Hematopoietic multipotent progenitor cell treated with erythropoietin and hydrocortisone succinate and interleukin-3 and kit ligand, for 17 days (in vitro differentiated cells): ENCODE measurements around the gene FAM13B.
"Not testable (repeated sequence)": the region's sequence is repeated elsewhere in the genome, so short reads cannot be mapped to it uniquely, and the experiment has no call there.

Experiments used
- DNase-seq: peaks from one replicate; pipeline ENCODE4 v3.0.0-alpha.2; 2015; ENCODE audit warnings: low spot score

FAM13B gene

DNA sequence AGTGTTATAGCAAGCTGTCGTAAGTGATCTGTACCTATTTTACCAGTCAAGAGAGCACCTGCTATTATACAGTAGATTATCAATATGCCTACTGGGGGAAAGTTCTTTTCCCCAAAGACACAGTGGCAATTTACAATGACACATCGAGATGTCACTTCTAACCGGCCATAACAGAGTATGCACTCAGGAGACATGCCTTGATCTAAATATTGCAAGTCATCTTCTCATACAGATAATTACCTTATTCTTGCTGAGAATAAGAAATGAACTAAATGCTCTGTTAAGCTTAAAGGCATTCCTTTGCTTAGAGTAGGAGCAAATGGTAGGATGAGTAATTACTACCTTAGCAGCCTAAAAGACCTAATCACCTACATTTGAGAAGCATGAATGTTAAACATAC lies 72.1 kb downstream of the FAM13B start:
- no peak for DNase-seq

DNA sequence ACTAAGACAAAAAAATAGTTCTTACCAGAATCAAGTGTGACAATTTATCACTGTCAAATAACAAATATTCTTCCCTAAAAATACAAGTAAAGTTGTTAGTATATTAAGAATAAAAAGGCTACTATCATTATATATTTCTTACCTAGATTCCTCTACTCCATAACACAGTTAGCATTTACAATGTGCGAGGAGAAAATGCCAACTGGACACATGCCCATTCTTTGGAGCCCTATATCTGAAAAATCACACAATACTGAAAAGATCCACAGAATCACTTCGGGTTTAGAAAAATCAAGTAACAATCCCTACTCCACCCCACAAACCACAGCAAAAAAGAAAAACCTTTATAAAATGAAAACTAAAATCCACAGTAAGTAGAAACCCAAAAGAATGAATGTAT lies 72.7 kb downstream of the FAM13B start:
- DNase-seq, result no peak

DNA sequence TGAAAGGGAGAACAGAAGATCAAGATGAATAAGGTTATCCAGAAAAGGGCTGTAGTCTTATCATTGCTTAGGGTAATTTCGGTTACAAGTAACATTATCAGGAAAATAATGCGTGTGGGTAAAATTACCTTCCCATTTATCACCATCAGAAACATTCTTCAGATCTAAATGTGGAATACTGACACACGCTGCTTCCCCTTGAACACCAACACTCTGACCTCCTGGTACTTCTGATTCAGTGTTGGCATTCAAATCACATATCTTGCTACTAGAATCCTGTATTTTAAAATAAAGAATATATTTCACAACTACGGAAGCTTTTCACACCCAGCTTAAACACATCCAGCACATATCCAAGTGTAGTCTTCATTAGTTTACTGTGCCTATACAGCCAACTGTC lies 73.4 kb downstream of the FAM13B start:
- no peak for DNase-seq

DNA sequence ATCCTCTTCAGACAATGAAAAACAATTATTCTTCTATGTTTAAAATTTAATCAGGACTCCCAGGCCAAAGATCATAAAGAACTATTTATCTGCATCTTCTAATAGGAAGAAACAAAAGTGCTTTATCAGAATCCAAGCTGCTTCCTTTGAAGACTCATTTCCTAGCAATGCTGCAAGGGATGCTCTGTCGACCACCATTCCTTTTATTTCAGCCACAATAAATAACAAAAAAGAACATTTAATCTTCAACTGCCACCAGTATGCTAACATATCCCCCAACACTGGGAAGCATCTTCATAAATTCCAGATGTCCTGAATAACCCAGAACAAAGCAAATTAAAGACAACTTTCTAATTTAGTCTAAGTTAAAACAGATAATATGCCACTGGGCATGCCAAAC lies 74.9 kb downstream of the FAM13B start:
- no peak for DNase-seq

DNA sequence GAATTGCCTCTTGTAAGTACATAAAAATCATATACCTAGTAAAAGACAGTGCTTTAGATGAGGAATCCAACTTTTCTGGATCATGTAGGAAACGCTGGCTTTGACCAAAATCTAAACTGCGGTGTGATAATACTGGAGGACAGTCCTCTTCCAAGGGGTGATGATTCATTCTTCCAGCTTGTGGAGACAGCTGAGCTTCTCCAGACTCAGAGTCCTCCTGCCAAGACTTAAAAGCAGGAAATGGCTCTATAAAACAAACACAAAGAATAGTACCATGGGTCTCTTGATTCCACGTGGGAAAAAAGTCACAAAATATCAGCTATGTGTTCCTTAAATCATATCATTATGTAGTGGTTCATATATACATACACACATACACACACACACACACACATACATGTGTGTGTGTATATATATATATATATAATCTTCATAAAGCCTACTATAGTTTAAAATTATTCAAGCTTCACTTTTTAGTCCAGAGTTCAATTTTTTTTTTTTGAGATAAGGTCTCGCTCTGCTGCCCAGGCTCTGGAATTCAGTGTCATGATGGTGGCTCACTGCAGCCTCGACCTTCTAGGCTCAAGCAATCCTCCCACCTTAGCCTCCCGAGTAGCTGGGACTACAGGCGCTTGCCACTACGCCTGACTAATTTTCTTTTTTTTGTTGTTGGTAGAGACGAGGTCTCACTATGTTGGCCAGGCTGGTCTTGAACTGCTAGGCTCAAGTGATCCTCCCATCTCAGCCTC lies 78.6 kb downstream of the FAM13B start:
- DNase-seq, result no peak

DNA sequence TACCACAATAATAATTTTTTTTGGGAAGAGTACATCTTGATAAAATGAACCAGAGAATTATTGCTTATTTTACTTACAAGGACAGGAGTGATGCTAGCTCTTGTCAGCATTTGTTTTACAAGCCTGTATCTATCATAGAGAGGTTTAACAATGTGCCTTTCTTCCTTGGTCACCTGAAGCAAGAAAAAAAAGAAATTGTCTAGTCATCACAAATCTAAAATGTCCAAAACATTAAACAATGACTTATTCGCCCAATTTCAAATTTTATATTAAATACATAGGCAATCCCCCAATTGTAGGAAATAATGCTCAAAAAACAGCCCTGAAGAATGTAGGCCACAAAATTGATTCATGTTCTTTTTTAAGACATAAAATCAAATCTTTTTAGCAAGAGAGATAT lies 87.1 kb downstream of the FAM13B start:
- DNase-seq, result no peak

DNA sequence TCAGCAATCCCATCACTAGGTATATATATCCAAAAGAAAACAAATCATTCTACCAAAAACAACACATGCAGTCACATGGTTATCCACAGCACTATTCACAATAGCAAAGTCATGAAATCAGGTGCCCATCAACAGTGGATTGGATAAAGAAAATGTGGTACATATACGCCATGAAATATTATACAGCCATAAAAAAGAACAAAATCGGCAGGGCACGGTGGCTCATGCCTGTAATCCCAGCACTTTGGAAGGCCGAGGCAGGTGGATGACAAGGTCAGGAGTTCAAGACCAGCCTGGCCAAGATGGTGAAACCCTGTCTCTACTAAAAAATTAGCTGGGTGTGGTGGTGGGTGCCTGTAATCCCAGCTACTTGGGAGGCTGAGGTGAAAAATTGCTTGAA lies 88.6 kb downstream of the FAM13B start:
- not testable (repeated sequence) for DNase-seq

DNA sequence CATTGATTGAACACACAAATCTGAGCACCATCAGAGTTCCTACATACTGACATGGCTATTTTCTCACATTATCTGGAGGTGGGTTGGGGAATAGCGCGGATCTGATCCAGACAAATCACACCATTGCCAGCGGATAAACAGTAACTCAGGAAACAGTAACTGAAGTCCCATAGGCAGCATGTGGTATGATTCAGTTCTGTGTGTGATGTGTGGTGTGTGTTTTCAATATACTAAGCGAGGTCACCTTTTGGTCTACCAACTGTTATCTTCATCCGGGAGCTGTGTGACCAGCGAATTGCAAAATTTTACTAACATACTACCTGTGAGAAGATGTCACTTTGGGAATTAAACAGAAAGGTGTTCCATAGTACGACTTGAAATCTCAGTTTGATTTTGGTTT lies 93.5 kb downstream of the FAM13B start:
- no peak for DNase-seq

DNA sequence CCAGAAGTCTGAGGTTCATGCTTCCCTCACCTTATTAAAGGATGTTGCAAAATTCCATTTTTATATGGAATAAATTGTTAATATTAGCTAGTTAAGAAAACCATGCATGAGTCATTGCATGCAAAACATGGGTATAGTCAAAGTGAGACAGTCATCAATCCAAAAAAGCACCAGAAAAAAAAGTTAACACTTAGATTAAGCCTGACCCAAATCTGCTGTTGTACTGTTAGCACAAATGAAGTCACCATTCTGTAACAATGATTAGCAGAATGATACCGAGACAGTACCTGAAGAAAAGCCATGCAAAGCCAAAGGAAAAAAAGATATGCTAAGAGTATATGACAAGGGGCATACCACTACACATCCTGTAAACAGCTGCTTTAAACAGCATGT lies 94.1 kb downstream of the FAM13B start:
- no peak for DNase-seq

DNA sequence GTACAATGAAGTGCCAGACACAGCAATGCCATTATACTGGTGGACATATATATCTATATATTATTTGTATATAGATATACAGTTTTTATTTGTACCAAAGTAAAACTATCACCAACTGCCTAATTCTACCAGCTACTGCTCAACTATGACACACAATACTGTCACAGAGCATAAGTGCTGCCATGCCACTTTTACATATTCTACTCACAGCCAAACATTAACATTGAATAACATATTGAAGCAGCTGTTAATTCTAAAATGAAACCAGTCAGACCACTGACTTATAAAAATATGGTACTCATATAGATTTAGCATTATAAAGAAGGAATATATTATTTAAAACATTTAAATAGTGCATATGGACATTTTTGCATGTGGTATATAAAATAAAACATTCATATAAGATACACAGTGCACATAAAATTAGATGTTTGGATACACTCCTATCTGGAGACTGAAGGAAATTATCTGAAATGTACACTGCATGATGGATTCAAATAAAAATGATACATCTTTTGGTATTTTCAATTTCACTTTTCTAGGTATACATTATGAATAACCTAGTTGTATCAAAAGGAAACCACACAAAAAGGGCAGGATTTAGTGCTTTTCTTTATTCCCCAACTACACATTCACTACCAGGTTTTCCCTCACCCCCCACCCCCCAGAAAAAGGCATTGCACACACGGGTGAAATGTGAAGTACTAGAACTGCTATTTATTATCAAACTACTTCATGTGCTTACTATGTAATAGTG lies 94.7 kb downstream of the FAM13B start:
- no peak for DNase-seq

DNA sequence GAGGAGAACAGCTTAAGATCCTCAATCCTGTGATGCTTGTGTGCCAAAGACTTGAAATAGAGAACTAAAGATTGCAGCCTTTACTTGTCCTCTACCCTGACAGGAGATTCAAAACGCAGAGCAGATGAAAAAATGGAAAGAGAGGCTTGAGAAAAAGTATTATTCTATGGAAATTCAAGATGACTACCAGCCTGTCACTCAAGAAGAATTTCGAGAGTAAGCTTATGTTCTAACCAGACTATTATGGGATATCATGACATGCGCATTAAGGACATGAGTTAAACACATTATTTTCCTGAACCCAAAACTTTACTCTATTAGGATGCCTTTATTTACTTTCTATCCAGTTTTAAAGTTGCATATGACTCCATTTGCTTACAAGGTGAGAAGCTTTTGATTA lies 97.2 kb downstream of the FAM13B start:
- DNase-seq, result no peak

DNA sequence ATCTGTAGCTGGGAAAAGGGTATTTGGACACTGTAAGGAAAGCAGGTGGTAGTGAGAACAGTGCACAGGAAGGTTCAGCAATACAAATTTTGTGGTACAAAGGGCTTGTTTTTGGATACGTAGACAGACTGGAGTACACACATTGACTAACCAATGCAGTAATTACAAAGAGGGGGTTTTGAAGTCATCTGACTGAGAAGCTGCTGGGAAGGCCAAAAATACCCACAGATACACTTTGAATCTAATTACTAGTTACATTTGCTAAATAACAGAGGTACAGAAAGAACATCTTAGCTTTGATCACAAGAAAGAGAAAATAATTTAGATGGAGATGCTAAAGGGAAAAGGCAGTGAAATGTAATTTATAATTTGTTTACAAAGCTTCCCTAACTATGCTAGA lies 97.7 kb downstream of the FAM13B start:
- no peak for DNase-seq

DNA sequence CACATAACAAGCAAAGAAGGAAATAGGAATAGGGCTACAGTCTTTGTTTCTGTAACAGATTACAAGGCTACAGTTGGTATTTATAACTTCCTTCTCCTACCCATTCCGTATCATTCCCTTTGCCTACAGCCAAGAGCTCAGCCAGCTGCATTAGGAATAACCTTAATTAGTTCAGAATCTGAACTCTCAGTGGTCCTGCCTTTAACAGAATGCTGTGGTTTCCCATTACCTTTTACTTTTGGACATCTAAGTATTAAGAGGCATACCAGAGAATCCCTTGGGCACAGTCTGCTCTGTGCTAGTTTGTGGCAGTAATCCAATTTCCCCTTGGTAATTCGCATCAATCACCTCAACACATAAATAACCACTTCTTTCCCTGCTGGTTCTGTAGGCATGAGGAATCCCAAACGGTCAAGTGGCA lies 99.4 kb downstream of the FAM13B start:
- no peak for DNase-seq

DNA sequence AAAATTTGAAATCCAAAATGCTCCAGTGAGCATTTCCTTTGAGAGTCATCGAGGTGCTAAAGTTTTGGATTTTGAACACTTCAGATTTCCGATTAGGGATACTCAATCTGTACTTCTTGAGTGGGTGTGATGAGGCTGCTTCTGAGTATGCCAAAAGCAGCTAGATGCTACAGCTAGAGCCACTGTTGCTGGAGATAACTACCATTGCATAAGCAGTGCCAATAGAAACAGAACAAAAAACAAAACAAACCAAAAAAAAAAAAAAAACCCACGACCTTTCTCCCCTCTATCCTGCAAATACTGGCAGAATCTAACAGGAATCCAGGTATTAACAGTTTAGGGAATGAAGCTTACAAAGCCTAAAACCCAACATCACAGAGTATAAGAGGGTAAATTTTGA lies 100.1 kb downstream of the FAM13B start:
- DNase-seq, result no peak

DNA sequence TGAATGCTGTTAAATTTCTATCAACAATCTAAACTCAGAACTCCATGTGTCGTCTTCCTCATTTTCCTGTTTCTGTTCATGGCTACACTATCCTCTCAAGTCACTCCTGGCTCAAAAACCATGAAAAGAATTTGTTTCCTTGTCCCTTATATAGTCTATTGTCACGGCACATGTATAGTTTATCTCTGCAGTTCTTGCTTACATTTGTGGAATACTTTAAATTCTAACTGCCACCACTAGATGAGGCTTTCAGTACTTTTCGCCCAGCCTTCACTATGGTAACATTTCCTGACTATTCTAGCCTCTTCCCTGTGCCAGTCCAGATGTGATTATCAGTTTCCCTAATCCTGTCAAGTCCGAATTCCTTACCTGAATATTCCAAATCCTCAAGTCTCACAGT lies 109.0 kb downstream of the FAM13B start:
- DNase-seq, result no peak

DNA sequence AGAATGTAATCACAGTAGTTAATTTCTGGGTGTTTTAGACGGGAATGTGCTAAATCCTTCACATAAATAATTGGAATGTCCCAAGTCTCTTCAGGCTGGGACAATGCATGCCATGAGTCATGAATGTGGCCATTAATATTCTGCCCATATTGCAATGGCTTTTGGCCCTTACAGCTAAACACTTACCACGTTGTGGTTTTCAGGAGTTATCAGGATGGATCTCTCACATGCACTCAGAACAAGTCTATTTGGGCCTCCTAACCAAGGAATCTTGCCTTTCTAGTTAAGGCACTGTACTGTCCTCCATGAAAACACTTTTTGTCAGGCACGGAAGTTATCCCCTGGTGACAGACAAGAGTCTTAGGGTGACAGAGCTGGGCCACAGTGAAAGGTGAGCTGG lies 110.9 kb downstream of the FAM13B start:
- DNase-seq, result no peak

DNA sequence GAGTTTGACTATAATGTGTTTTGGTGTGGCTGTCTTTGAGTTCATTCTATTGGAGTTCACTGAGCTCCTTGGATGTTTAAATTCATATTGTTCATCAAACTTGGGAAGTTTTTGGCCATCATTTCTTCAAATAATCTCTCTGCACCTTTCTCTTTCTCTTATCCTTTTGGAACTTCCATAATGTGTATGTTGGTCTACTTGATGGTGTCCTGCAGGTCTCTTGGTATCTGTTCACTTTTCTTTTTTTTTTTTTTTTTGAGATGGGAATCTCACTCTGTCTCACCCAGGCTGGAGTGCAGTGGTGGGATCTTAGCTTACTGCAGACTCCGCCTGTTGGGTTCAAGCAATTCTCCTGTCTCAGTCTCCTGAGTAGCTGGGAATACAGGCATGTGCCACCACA lies 116.0 kb downstream of the FAM13B start:
- no peak for DNase-seq

DNA sequence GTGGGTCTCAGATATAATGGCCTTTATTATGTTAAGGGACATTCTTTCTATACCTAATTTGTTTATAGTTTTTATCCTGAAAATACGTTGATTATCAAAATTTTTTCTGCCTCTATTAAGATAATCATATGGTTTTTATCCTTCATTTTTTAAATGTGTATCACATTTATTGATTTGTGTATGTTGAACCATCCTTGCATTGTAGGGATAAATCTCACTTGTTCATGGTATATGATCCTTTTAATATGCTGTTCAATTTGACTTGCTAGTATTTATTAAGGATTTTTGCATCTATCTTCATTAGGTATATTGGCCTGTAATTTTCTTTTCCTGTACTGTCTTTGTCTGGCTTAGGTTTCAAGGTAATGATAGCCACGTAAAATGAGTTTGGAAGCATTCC lies 118.1 kb downstream of the FAM13B start:
- DNase-seq, result no peak

DNA sequence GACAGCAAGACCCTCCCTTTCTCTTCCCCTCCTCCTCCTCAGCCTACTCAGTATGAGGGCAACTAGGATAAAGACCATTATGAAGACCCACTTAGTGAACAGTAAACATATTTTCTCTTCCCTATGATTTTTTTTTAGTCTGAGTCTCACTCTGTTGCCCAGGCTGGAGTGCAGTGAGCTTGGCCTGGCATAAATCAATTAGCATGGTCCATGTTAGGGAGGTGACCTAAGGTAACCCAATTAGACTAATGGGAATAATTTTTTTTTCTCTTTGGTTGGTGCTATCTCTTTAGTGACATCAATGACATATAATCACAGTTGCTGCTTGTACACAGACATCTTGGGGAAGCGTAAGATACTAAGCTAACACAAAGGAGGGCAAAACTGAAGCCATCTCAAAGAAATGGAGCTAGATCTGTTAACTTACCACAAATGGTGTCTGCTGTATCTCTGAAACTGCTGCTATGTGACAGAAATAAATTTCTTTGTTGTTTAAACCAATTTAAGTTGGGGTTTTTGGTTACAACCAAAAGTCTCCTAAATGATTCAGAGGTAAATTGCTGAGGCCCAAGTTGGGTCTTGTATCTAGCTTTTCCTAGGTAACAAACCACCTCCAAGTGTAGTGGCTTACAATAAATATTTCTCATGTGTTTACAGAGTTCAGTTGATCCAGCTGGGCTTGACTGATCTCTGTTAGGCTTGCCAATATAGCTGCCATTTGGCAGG lies 130.3 kb downstream of the FAM13B start:
- DNase-seq, result no peak

DNA sequence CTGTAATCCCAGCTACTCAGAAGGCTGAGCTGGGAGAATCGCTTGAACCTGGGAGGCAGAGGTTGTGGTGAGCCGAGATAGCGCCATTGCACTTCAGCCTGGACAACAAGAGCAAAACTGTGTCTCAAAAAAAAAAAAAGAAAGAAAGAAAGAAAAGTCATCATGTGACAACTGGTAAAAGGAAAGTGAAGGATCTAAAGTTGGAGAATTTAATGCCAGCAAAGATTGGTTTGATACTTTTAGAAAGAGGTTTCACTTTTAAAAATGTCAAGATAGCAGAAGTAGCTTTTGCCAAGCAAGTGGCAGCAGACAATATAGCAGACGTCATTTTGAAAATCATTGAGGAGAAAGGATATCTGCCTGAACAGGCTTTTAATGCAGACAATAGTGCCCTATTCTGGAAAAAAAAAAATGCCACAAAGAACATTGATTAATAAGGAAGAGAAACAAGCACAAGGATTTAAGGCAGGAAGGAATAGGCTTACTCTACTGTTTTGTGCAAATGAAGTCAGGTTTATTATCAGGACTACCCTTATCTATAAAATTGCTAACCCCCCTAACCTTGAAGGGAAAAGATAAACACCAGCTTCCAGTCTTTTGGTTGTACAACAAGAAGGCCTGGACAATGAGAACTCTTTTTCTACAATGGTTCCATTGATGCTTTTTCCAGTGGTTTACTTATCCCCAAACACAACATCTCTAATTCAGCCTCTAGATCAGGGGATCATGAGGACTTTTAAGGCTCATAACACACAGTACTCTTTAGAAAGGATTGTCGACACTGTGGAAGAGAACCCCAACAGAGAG lies 131.7 kb downstream of the FAM13B start:
- no peak for DNase-seq

DNA sequence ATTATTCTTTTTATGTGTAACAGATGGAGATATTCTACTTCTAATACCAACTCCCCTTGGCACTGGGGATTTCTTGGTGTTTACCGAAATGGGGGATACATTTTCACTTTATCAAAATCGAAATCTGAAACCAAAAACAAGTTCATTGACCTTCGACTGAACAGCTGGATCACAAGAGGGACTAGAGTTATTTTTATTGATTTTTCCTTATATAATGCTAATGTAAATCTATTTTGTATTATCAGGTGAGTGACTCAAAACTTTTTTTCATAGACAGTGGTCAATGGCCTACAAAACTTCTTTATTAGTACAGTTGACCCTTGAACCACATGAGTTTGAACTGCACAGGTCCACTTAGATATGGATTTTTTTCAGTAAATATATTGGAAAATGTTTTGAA lies 133.4 kb downstream of the FAM13B start:
- no peak for DNase-seq

DNA sequence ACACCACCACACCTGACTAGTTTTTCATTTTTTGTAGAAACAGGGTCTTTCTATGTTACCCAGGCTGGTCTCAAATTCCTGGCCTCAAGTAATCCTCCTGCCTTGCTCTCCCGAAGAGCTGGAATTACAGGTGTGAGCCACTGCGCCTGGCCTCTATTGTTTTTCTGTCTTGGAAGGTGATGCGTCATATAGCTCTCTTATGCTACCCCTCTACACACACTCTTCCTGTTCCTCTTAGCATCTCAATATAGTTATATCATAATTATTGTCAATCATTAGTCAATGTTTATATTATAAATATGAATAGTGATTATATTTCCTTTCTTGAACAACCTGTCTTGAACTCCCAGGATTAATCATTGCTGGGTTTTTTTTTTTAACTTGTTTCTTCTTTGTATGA lies 136.3 kb downstream of the FAM13B start:
- DNase-seq, result no peak
